ENCODE measurements around the gene CCDC107. TPM values are rescaled to one million over a fixed set of nuclear protein-coding genes. Genes with fewer than 3 reads are reported as not detected.

Gene CCDC107
- total RNA-seq, 6 experiments from 2014 or later = 10.0 to 24.2 (median 15.3) TPM

GRCh38 chr9:35612843-35613242 lies 45.2 kb upstream of the CCDC107 start:
- no peak for ATAC-seq
- WGBS (ENCODE audit: insufficient coverage, low coverage, low lambda C conversion rate, missing lambda C conversion rate) = 60% methylated on average over 1 of the region's 2 CpGs

DNA sequence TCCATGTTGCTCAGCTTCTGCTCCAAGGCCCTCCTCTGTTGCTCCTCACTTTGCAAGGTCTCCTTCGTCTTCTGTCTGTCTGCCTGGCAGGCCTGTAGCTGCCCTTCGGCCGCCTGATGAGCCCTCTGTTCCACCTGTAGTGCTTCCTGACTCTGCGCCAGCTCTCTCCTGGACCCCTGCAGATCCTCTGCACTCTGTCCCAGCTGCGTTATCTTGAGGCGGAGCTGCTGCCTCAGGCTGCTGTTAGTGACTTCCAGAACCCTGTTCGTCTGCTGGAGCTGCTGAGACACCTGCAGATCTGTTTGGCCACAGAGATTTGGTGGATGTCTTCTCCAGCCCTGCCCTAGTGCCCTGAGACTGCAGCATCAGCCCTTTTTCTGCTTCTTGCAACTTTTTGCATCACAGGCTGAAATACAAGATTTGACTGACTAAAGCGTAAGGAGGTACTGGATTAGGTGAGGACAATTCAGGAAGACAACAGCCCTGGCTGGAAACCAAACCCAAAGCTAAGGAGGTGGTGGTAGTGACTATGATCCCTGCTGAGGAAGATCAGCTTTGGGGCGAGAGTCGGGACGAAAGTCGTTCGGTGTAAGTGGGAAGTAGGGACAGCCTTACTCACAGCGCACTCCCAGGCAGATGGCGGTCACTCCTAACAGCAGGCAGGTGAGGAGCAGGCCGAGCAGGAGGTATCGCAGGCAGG lies 42.0 kb upstream of the CCDC107 start:
- Histone ChIP-seq H3K27ac (no peak overlapping the region), H3K4me1 (no peaks in the 10 kb centered on the region), H3K27me3 (no peaks in the 10 kb centered on the region), H3K4me3 (no peak overlapping the region), H3K36me3 (no peaks in the 10 kb centered on the region), H3K9me3 (no peaks in the 10 kb centered on the region)
- ATAC-seq = no peak
- DNase-seq = no peak
- TF ChIP-seq, protein P1, sequence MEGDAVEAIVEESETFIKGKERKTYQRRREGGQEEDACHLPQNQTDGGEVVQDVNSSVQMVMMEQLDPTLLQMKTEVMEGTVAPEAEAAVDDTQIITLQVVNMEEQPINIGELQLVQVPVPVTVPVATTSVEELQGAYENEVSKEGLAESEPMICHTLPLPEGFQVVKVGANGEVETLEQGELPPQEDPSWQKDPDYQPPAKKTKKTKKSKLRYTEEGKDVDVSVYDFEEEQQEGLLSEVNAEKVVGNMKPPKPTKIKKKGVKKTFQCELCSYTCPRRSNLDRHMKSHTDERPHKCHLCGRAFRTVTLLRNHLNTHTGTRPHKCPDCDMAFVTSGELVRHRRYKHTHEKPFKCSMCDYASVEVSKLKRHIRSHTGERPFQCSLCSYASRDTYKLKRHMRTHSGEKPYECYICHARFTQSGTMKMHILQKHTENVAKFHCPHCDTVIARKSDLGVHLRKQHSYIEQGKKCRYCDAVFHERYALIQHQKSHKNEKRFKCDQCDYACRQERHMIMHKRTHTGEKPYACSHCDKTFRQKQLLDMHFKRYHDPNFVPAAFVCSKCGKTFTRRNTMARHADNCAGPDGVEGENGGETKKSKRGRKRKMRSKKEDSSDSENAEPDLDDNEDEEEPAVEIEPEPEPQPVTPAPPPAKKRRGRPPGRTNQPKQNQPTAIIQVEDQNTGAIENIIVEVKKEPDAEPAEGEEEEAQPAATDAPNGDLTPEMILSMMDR (IDR thresholded peaks at IDR 0.05) = no peak
- TF ChIP-seq POLR2A (IDR thresholded peaks at IDR 0.05) = no peak
- WGBS (ENCODE audit: insufficient coverage, low coverage, low lambda C conversion rate, missing lambda C conversion rate) = 67% methylated on average over 13 of the region's 17 CpGs
- intact Hi-C loops (cut with DNase I) = no loop called here

More at GRCh38 chr9:35612843-35613242, 45.2 kb upstream of the CCDC107 start:
- Histone ChIP-seq H3K27me3 (no peaks in the 10 kb centered on the region), H3K9me3 (no peaks in the 10 kb centered on the region), H3K4me1 (no peaks in the 10 kb centered on the region), H3K36me3 (peaks cover 0 to 15% (median 6%) of the 10 kb centered on the region in 4 donors), H3K27ac (no peak overlapping the region), H3K4me3 (no peak overlapping the region)
- intact Hi-C loops (cut with DNase I) = no loop called here
- TF ChIP-seq, protein P1 (IDR thresholded peaks at IDR 0.05) = no peak
- no peak for TF ChIP-seq POLR2A (IDR thresholded peaks at IDR 0.05)
- no peak for DNase-seq

DNA sequence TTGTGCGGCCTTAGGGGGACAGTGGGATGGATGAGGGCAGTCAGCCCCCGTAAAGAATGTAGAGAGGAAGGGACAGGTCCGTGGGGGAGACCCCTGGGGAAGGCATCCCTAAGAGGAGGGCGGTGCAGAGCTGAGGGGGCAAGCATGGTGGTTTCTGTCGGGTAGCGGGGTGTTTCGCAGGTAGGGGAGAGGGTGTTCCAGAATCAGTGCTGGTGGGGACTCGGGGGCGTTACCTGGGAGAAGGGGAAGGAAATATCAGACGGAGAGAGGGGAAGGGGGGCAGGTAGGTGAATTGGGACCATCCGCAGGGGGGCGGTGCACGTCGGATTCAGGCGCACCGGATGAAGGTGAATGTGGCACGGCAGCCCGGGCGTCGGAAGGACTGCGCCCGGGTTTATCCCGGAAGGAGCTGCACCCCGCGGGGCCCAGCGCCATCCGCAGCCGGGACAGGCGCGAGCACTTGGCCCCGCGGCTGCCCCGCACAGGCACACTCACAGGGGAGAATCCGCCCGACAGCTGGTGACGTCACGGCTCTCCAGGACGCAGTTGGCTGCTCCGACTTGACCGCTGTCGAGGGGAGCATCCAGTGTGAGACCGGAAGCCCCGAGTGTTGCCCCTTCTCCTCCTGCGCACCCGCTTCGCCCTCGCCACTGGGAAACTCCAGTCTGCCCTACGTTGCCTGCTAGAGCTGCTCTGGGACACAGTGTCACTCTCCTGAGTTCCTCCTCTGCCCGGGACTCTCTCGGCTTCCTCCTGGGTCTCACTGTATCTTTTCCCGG lies 41.2 kb upstream of the CCDC107 start:
- H3K4me3 ChIP-seq = peak overlapping the region in 2 of 3 donors; percentile 20 to 30
- ATAC-seq (peak; percentile 57 to 68 (median 66)), DNase-seq (peak; percentile 61 to 78 (median 73))
- intact Hi-C loops (cut with DNase I) = no loop called here
- no peak overlapping the region for H3K27ac ChIP-seq
- peak; percentile 21 for TF ChIP-seq POLR2A (IDR thresholded peaks at IDR 0.05)
- TF ChIP-seq, protein P1 (IDR thresholded peaks at IDR 0.05) = no peak
- no peaks in the 10 kb centered on the region for H3K36me3 ChIP-seq
- no peaks in the 10 kb centered on the region for H3K9me3 ChIP-seq
- H3K27me3 ChIP-seq = no peaks in the 10 kb centered on the region
- 21% methylated on average over 25 of the region's 51 CpGs for WGBS (ENCODE audit: insufficient coverage, low coverage, low lambda C conversion rate, missing lambda C conversion rate)
- no peaks in the 10 kb centered on the region for H3K4me1 ChIP-seq

- H3K9me3 ChIP-seq = no peaks in the 10 kb centered on the region
- no peaks in the 10 kb centered on the region for H3K4me1 ChIP-seq
- H3K27me3 ChIP-seq = no peaks in the 10 kb centered on the region
- intact Hi-C loops (cut with DNase I) = no loop called here
- peak overlapping the region in 1 of 3 donors; percentile 30 for H3K4me3 ChIP-seq
- DNase-seq = peak in 1 of 3 donors; percentile 25
- 50% methylated on average over 7 of the region's 8 CpGs for WGBS (ENCODE audit: insufficient coverage, low coverage, low lambda C conversion rate, missing lambda C conversion rate)
- H3K27ac ChIP-seq = peak overlapping the region in 1 of 3 donors; percentile 28
- ATAC-seq = no peak
- H3K36me3 ChIP-seq = no peaks in the 10 kb centered on the region
- TF ChIP-seq, protein P1 (IDR thresholded peaks at IDR 0.05) = no peak
- no peak for TF ChIP-seq POLR2A (IDR thresholded peaks at IDR 0.05)
Observed at GRCh38 chr9:35617548-35617947, 40.5 kb upstream of the CCDC107 start.

Measured in right lobe of liver (tissue), 6 donors.